GM18526 (cell line): Measurements from ENCODE around the gene RTBDN.
A peak's percentile ranks its signal among the peaks of the same experiment; 100 is the strongest.

ENCODE experiments used
- POLR2A ChIP-seq: IDR thresholded peaks from 3 replicates; pipeline ENCODE4 v1.6.1; 2011; ENCODE audit not compliant: insufficient read length; ENCODE audit errors: extremely low read depth

Gene RTBDN

GRCh38 chr19:12838182-12838885, 4.0 kb upstream of the RTBDN start, which contains the start of gene MAST1:
Gene MAST1, plus strand, starts transcription at chr19:12838515. Its CDS starts 58 bp downstream, at chr19:12838573.
- no peak for TF ChIP-seq POLR2A

GRCh38 chr19:12837225-12837624, 2.8 kb upstream of the RTBDN start:
- no peak for TF ChIP-seq POLR2A

- TF ChIP-seq POLR2A: no peak
These were observed 2.1 kb upstream of the RTBDN start for GRCh38 chr19:12836529-12836863.

- TF ChIP-seq POLR2A: no peak
These were observed 788 bp upstream of the RTBDN start for GRCh38 chr19:12834976-12835757.

- no peak for TF ChIP-seq POLR2A
These were observed 427 bp downstream of the RTBDN start for GRCh38 chr19:12833738-12834565.

GRCh38 chr19:12833418-12833737, 1.0 kb downstream of the RTBDN start:
- TF ChIP-seq POLR2A: no peak

GRCh38 chr19:12828494-12828893, 5.9 kb downstream of the RTBDN start:
- TF ChIP-seq POLR2A: no peak

- TF ChIP-seq POLR2A: no peak
These were observed 8.9 kb downstream of the RTBDN start for GRCh38 chr19:12825254-12826131.

- no peak for TF ChIP-seq POLR2A
These were observed 12.6 kb downstream of the RTBDN start for GRCh38 chr19:12821761-12822160.

- TF ChIP-seq POLR2A: no peak
These were observed 19.3 kb downstream of the RTBDN start for GRCh38 chr19:12815088-12815487.

GRCh38 chr19:12806242-12807081, 27.9 kb downstream of the RTBDN start, which contains the start of gene RNASEH2A:
Gene RNASEH2A, plus strand, starts transcription at chr19:12806584. Its CDS starts 90 bp downstream, at chr19:12806674.
- peak; percentile 83 for TF ChIP-seq POLR2A

- no peak for TF ChIP-seq POLR2A
These were observed 30.3 kb downstream of the RTBDN start for GRCh38 chr19:12804051-12804450.

- TF ChIP-seq POLR2A: no peak
These were observed 31.9 kb downstream of the RTBDN start for GRCh38 chr19:12802267-12803106.
